SK-N-SH (cell line): Measurements from ENCODE around the gene PIPOX. TPM values are rescaled to one million over a fixed set of nuclear protein-coding genes. Genes with fewer than 3 reads are reported as not detected.

Experiments used
- CTCF ChIA-PET: fragments of 300-600, 350-600 bp; formaldehyde crosslinking; extraction: SDS; loops from one replicate; lab custom pipeline; 2021; lab: Yijun Ruan, JAX
- POLR2A ChIA-PET: fragments of 350-600 bp; sonication (Branson Sonifier 250); formaldehyde crosslinking; extraction: SDS; loops from one replicate; lab custom pipeline; 2020; ENCODE audit warnings: antibody characterized with exemption, inconsistent platforms; lab: Yijun Ruan, JAX
- DNase-seq: peaks from one replicate; pipeline ENCODE4 v3.0.0; 2012
- H2AFZ ChIP-seq: fragments of 200-600 bp; sonication (generic); 2 replicates; pipeline ENCODE4 v1.8.1; 2016; ENCODE audit warnings: antibody characterized with exemption, mild to moderate bottlenecking, low read depth
- H3F3A ChIP-seq: fragments of 200-600 bp; sonication (generic); replicated peaks from 2 replicates; pipeline ENCODE3; 2016; ENCODE audit warnings: antibody characterized with exemption, mild to moderate bottlenecking; ENCODE audit not compliant: insufficient read depth
- H3K27ac ChIP-seq, 2 experiments: fragments of 200-500 bp in 1 of 2; fragments of 200-600 bp in 1 of 2; sonication (Bioruptor generic) in 1 of 2; sonication (generic), shearing (Covaris generic) in 1 of 2; 2 replicates each; pipeline versions ENCODE4 v1.5.1 to v1.6.1; 2014 to 2016; ENCODE audit warnings: low read depth in 2 of 2, inconsistent platforms in 1 of 2, low read length in 1 of 2, mild to moderate bottlenecking in 1 of 2, mixed read lengths in 1 of 2
- H3K27me3 ChIP-seq: fragments of 200-600 bp; sonication (generic), shearing (Covaris generic); 2 replicates; pipeline ENCODE4 v1.6.1; 2016; ENCODE audit warnings: mixed run types; ENCODE audit not compliant: insufficient read depth
- H3K36me3 ChIP-seq, 2 experiments: fragments of 200-500 bp in 1 of 2; fragments of 200-600 bp in 1 of 2; sonication (Bioruptor generic) in 1 of 2; sonication (generic) in 1 of 2; replicated peaks in 1 of 2; 2 replicates each; pipeline versions ENCODE3 to v1.5.1; 2014 to 2016; ENCODE audit warnings: low read length in 1 of 2, mild to moderate bottlenecking in 1 of 2; ENCODE audit not compliant: insufficient read depth in 2 of 2, control insufficient read depth in 1 of 2
- H3K4me1 ChIP-seq, 2 experiments: fragments of 200-500 bp in 1 of 2; fragments of 200-600 bp in 1 of 2; sonication (Bioruptor generic) in 1 of 2; sonication (generic), shearing (Covaris generic) in 1 of 2; 2 replicates each; pipeline versions ENCODE4 v1.5.1 to v1.6.1; 2014 to 2016; ENCODE audit warnings: low read depth in 1 of 2, low read length in 1 of 2, mixed run types in 1 of 2; ENCODE audit not compliant: insufficient read depth in 2 of 2, control insufficient read depth in 1 of 2
- H3K4me2 ChIP-seq: fragments of 200-600 bp; sonication (generic), shearing (Covaris generic); 2 replicates; pipeline ENCODE4 v1.6.1; 2017; ENCODE audit warnings: mixed run types
- H3K4me3 ChIP-seq, 2 experiments: fragments of 200-500 bp in 1 of 2; fragments of 200-600 bp in 1 of 2; sonication (Bioruptor generic) in 1 of 2; sonication (generic), shearing (Covaris generic) in 1 of 2; 2 replicates each; pipeline versions ENCODE4 v1.5.1 to v1.8.1; 2014 to 2016; ENCODE audit warnings: low read depth in 2 of 2, inconsistent platforms in 1 of 2, low read length in 1 of 2, mild to moderate bottlenecking in 1 of 2, mixed read lengths in 1 of 2, moderate library complexity in 1 of 2
- H3K79me2 ChIP-seq: fragments of 200-600 bp; sonication (generic); 2 replicates; pipeline ENCODE4 v1.8.1; 2017; ENCODE audit warnings: mild to moderate bottlenecking; ENCODE audit not compliant: insufficient read depth
- H3K9ac ChIP-seq: fragments of 200-600 bp; sonication (generic); 2 replicates; pipeline ENCODE4 v1.6.1; 2017; ENCODE audit warnings: mixed run types
- H3K9me2 ChIP-seq: fragments of 200-600 bp; sonication (generic); 2 replicates; pipeline ENCODE4 v1.6.1; 2017; ENCODE audit warnings: mixed run types
- H3K9me3 ChIP-seq: fragments of 200-600 bp; sonication (generic); 2 replicates; pipeline ENCODE4 v1.6.1; 2017; ENCODE audit warnings: mixed run types, mild to moderate bottlenecking, moderate library complexity
- H4K20me1 ChIP-seq: fragments of 200-600 bp; sonication (generic); 2 replicates; pipeline ENCODE4 v1.6.1; 2017; ENCODE audit warnings: mild to moderate bottlenecking, mixed run types; ENCODE audit not compliant: insufficient read depth
- ELF1 ChIP-seq: IDR thresholded peaks from 2 replicates; pipeline ENCODE4 v1.4.0; 2012
- EP300 ChIP-seq, 2 experiments: IDR thresholded peaks; 2 replicates each; pipeline versions ENCODE4 v1.4.0 to v1.6.1; 2012; ENCODE audit warnings: borderline replicate concordance in 1 of 2, low read depth in 1 of 2, low read length in 1 of 2
- FOXJ3 ChIP-seq: sonication (generic); formaldehyde crosslinking; IDR thresholded peaks from 2 replicates; pipeline ENCODE4 v1.5.1; 2020; ENCODE audit warnings: mild to moderate bottlenecking, missing genetic modification reagents
- FOXM1 ChIP-seq: IDR thresholded peaks from 2 replicates; pipeline ENCODE4 v1.4.0; 2012; ENCODE audit warnings: low read depth, mild to moderate bottlenecking
- GABPA ChIP-seq: IDR thresholded peaks from 2 replicates; pipeline ENCODE4 v1.4.0; 2012; ENCODE audit warnings: low read depth, mild to moderate bottlenecking
- JUND ChIP-seq: IDR thresholded peaks from 2 replicates; pipeline ENCODE4 v1.4.0; 2012
- MEF2A ChIP-seq: IDR thresholded peaks from 2 replicates; pipeline ENCODE4 v1.4.0; 2012; ENCODE audit warnings: low read depth, borderline replicate concordance
- NRF1 ChIP-seq: IDR thresholded peaks from 2 replicates; pipeline ENCODE4 v1.6.1; 2012; ENCODE audit warnings: low read depth, mild to moderate bottlenecking, low read length
- RFX5 ChIP-seq: IDR thresholded peaks from 2 replicates; pipeline ENCODE4 v1.6.1; 2012; ENCODE audit warnings: mild to moderate bottlenecking, improper control_type of control experiment, low read length
- RXRA ChIP-seq: IDR thresholded peaks from 2 replicates; pipeline ENCODE4 v1.4.0; 2012; ENCODE audit warnings: low read depth, mild to moderate bottlenecking, borderline replicate concordance
- SMC3 ChIP-seq: IDR thresholded peaks from 2 replicates; pipeline ENCODE4 v1.6.1; 2012; ENCODE audit warnings: low read depth, low read length, improper control_type of control experiment
- TCF12 ChIP-seq: IDR thresholded peaks from 2 replicates; pipeline ENCODE4 v1.4.0; 2012
- YY1 ChIP-seq: IDR thresholded peaks from 2 replicates; pipeline ENCODE4 v1.4.0; 2012; ENCODE audit warnings: low read depth, mild to moderate bottlenecking
- WGBS: methylation state at CpG from one replicate; pipeline ENCODE4 v1.1.6; 2017; ENCODE audit warnings: low lambda C conversion rate; 5-methylcytosine and 5-hydroxymethylcytosine counted together
- polyA plus RNA-seq, 3 experiments: library from polyadenylated mRNA; depleted of rRNA; stranded (reverse); fragments of >200 nt; gene quantifications; 2 replicates each; pipeline ENCODE4 v1.2.3, GENCODE V29; 2012
- TF ChIP-seq, protein P1 (sequence below): IDR thresholded peaks from 2 replicates; pipeline ENCODE4; 2012
- TF ChIP-seq, protein P2 (sequence below): fragments of 150-350 bp; IDR thresholded peaks from 2 replicates; pipeline ENCODE4 v1.6.1; 2017; ENCODE audit warnings: antibody characterized with exemption, low read length, low read depth, borderline replicate concordance
- TF ChIP-seq, protein P3 (sequence below): IDR thresholded peaks from 2 replicates; pipeline ENCODE4 v1.6.1; 2012; ENCODE audit warnings: mild to moderate bottlenecking, low read depth, low read length, moderate library complexity
- TF ChIP-seq, protein P4 (sequence below): IDR thresholded peaks from 2 replicates; pipeline ENCODE4 v1.4.0; 2012; ENCODE audit warnings: low read depth, borderline replicate concordance
- TF ChIP-seq, protein P5 (sequence below): fragments of 150-350 bp; IDR thresholded peaks from 2 replicates; pipeline ENCODE4 v1.6.1; 2016; ENCODE audit warnings: mild to moderate bottlenecking, low read depth, low read length

PIPOX gene
- polyA plus RNA-seq, 1 of the 3 experiments (the other 2 are of a cell fraction) = 0.31 TPM

DNA sequence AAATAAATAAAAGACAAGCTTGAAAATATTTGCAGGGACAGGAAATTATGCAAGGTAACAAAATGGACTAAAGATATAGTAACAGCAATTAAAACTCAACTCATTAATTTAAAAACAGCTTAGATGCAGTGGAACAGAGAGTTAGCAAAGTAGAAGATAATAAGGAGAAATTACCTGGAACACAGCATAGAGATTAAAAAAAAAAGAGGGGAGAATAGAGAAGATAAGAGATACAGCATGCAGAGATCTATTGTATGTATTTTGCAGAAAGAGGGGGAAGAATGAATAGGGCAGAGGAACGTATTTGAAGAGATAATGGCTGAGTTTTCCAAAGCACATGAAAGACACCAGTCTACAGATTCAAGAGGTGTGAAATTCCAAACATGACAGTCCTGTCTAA is 8.4 kb upstream of the PIPOX start:
- ChIA-PET POLR2A (no interaction called here), CTCF (interaction anchor here (0.9 to 13.8 kb wide), 4 partner anchors 21 to 79 kb away, joined by 3 to 180 read pairs (median 6); no protein-coding TSS in a partner anchor)
- H3K9me3 ChIP-seq = peaks cover 10% of the 10 kb centered on the region; the same call in 1 of the 2 replicates
- H3K9me2 ChIP-seq = no peaks in the 10 kb centered on the region
- no peak overlapping the region for H3K4me3 ChIP-seq
- TF ChIP-seq TCF12 (no peak), YY1 (no peak), NRF1 (no peak), FOXM1 (no peak)
- TF ChIP-seq, all 33 proteins: peak for 0
- Histone ChIP-seq H3K27ac (no peak overlapping the region), H4K20me1 (no peaks in the 10 kb centered on the region), H3K36me3 (no peaks in the 10 kb centered on the region), H3K27me3 (peaks cover 29% of the 10 kb centered on the region; the same call in 1 of the 2 replicates), H3K79me2 (no peaks in the 10 kb centered on the region), H3F3A (no peaks in the 10 kb centered on the region), H3K4me1 (peaks cover 10 to 21% of the 10 kb centered on the region in 2 experiments; a peak in 3 of 4 replicates), H2AFZ (no peak overlapping the region), H3K9ac (no peak overlapping the region), H3K4me2 (no peak overlapping the region)
- DNase-seq = no peak
- 17% methylated on average over 1 of the region's 1 CpG for WGBS

DNA sequence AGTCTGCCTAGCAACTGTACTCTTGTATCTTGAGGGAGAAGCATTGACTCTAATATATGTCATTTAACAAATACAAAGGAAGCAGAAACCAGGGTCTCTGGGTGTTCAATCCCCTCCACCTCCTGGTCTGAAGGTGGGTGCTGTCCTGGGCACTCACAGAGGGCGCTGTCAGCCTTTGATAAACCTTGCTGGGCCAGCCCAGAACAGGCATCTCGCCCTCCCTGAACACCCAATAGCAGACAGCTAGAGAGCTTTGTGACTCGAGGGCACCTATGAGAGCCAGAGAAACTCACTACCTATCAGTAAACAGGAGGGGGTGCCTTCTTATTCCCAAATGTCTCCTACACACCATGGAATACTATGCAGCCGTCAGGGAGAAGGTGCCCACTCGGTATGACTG is 6.4 kb upstream of the PIPOX start:
- POLR2A ChIA-PET = interaction anchor here (0.6 kb wide), 1 partner anchor 12 kb away, joined by 3 read pairs; no protein-coding TSS in a partner anchor
- Histone ChIP-seq H3K4me1 (peaks cover 21% of the 10 kb centered on the region in 2 experiments; a peak in 3 of 4 replicates), H4K20me1 (no peaks in the 10 kb centered on the region), H3K79me2 (no peaks in the 10 kb centered on the region), H3K27me3 (peaks cover 26% of the 10 kb centered on the region; the same call in 1 of the 2 replicates), H3K9me3 (peaks cover 10% of the 10 kb centered on the region; the same call in 1 of the 2 replicates), H3K4me2 (no peak overlapping the region), H3K27ac (no peak overlapping the region), H3K9ac (no peak overlapping the region), H3K9me2 (no peaks in the 10 kb centered on the region), H3K4me3 (no peak overlapping the region), H3K36me3 (no peaks in the 10 kb centered on the region), H2AFZ (no peak overlapping the region), H3F3A (peaks cover 12% of the 10 kb centered on the region)
- 47% methylated on average over 5 of the region's 5 CpGs for WGBS
- CTCF ChIA-PET = interaction anchor here (0.9 to 13.8 kb wide), 6 partner anchors 12 to 88 kb away, joined by 3 to 180 read pairs (median 6); no protein-coding TSS in a partner anchor
- DNase-seq = no peak
- TF ChIP-seq NRF1 = no peak
- TF ChIP-seq, protein P1, sequence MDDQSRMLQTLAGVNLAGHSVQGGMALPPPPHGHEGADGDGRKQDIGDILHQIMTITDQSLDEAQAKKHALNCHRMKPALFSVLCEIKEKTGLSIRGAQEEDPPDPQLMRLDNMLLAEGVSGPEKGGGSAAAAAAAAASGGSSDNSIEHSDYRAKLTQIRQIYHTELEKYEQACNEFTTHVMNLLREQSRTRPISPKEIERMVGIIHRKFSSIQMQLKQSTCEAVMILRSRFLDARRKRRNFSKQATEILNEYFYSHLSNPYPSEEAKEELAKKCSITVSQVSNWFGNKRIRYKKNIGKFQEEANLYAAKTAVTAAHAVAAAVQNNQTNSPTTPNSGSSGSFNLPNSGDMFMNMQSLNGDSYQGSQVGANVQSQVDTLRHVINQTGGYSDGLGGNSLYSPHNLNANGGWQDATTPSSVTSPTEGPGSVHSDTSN = no peak
- TF ChIP-seq RXRA = no peak
- no peak for TF ChIP-seq JUND
- TF ChIP-seq, protein P2, sequence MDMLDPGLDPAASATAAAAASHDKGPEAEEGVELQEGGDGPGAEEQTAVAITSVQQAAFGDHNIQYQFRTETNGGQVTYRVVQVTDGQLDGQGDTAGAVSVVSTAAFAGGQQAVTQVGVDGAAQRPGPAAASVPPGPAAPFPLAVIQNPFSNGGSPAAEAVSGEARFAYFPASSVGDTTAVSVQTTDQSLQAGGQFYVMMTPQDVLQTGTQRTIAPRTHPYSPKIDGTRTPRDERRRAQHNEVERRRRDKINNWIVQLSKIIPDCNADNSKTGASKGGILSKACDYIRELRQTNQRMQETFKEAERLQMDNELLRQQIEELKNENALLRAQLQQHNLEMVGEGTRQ = no peak
- TF ChIP-seq, protein P3, sequence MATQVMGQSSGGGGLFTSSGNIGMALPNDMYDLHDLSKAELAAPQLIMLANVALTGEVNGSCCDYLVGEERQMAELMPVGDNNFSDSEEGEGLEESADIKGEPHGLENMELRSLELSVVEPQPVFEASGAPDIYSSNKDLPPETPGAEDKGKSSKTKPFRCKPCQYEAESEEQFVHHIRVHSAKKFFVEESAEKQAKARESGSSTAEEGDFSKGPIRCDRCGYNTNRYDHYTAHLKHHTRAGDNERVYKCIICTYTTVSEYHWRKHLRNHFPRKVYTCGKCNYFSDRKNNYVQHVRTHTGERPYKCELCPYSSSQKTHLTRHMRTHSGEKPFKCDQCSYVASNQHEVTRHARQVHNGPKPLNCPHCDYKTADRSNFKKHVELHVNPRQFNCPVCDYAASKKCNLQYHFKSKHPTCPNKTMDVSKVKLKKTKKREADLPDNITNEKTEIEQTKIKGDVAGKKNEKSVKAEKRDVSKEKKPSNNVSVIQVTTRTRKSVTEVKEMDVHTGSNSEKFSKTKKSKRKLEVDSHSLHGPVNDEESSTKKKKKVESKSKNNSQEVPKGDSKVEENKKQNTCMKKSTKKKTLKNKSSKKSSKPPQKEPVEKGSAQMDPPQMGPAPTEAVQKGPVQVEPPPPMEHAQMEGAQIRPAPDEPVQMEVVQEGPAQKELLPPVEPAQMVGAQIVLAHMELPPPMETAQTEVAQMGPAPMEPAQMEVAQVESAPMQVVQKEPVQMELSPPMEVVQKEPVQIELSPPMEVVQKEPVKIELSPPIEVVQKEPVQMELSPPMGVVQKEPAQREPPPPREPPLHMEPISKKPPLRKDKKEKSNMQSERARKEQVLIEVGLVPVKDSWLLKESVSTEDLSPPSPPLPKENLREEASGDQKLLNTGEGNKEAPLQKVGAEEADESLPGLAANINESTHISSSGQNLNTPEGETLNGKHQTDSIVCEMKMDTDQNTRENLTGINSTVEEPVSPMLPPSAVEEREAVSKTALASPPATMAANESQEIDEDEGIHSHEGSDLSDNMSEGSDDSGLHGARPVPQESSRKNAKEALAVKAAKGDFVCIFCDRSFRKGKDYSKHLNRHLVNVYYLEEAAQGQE = no peak
- TF ChIP-seq RFX5 = no peak
- TF ChIP-seq, protein P4, sequence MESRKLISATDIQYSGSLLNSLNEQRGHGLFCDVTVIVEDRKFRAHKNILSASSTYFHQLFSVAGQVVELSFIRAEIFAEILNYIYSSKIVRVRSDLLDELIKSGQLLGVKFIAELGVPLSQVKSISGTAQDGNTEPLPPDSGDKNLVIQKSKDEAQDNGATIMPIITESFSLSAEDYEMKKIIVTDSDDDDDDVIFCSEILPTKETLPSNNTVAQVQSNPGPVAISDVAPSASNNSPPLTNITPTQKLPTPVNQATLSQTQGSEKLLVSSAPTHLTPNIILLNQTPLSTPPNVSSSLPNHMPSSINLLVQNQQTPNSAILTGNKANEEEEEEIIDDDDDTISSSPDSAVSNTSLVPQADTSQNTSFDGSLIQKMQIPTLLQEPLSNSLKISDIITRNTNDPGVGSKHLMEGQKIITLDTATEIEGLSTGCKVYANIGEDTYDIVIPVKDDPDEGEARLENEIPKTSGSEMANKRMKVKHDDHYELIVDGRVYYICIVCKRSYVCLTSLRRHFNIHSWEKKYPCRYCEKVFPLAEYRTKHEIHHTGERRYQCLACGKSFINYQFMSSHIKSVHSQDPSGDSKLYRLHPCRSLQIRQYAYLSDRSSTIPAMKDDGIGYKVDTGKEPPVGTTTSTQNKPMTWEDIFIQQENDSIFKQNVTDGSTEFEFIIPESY = no peak
- no peak for TF ChIP-seq MEF2A
- no peak for TF ChIP-seq FOXJ3
- TF ChIP-seq, protein P5, sequence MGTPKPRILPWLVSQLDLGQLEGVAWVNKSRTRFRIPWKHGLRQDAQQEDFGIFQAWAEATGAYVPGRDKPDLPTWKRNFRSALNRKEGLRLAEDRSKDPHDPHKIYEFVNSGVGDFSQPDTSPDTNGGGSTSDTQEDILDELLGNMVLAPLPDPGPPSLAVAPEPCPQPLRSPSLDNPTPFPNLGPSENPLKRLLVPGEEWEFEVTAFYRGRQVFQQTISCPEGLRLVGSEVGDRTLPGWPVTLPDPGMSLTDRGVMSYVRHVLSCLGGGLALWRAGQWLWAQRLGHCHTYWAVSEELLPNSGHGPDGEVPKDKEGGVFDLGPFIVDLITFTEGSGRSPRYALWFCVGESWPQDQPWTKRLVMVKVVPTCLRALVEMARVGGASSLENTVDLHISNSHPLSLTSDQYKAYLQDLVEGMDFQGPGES = no peak
- TF ChIP-seq ELF1 = no peak
- no peak for TF ChIP-seq GABPA
- TF ChIP-seq SMC3 = no peak
- no peak for TF ChIP-seq FOXM1
- no peak for TF ChIP-seq EP300 (IDR thresholded peaks at IDR 0.05; ENCODE audit: borderline replicate concordance in 1 of 2, low read depth in 1 of 2, low read length in 1 of 2)
